K562 (cell line): Measurements from ENCODE around the gene APC2. TPM values are rescaled to one million over a fixed set of nuclear protein-coding genes. Genes with fewer than 3 reads are reported as not detected.

Experiments
- ATAC-seq: fragments of 200-7000 bp; cut with Tn5 transposase; 3 replicates; pipeline ENCODE4 v1.9.1; 2020; ENCODE audit warnings: moderate library complexity
- BruUV-seq: library from RNA; stranded (reverse); fragments of 400-500 nt; replicated peaks from 2 replicates; lab custom pipeline; 2021; lab: Mats Ljungman, UMichigan
- CTCF ChIA-PET: fragments of 300-600 bp; formaldehyde crosslinking; extraction: SDS; loops from one replicate; lab custom pipeline; 2021; ENCODE audit warnings: low intra/inter-chr PET ratio; lab: Yijun Ruan, JAX
- POLR2A ChIA-PET: fragments of 300-600, 350-650 bp; sonication (Branson Sonifier 250); formaldehyde crosslinking; extraction: SDS; loops from one replicate; lab custom pipeline; 2021; ENCODE audit warnings: antibody characterized with exemption, inconsistent platforms; lab: Yijun Ruan, JAX
- DNase-seq, 4 experiments: peaks; one replicate each; pipeline versions ENCODE4 v3.0.0 to v3.0.0-alpha.2; 2011 to 2018; ENCODE audit warnings: low spot score in 3 of 4, mixed read lengths in 3 of 4; ENCODE audit errors: extremely low read depth in 1 of 4
- FAIRE-seq: peaks from 2 replicates; lab custom pipeline; 2011; peaks lifted over from hg19 to GRCh38; lab: Jason Lieb, UNC
- H2AFZ ChIP-seq: 2 replicates; pipeline ENCODE4 v1.6.0; 2011; ENCODE audit warnings: low read depth, low read length, control low read depth, inconsistent platforms
- H3K27ac ChIP-seq: fragments of 200-600 bp; 3 replicates; pipeline ENCODE4 v1.8.0; 2011; ENCODE audit warnings: low read depth, mild to moderate bottlenecking, control low read depth, inconsistent platforms, low read length, moderate library complexity, mixed read lengths; ENCODE audit errors: extremely low read depth
- H3K27me3 ChIP-seq, 2 experiments: fragments of 300-600 bp in 1 of 2; 2 replicates in 1 of 2; 3 replicates in 1 of 2; pipeline versions ENCODE4 v1.6.0 to v1.8.0; 2011; ENCODE audit warnings: inconsistent platforms in 2 of 2, low read length in 2 of 2, mild to moderate bottlenecking in 1 of 2, mixed read lengths in 1 of 2, moderate library complexity in 1 of 2; ENCODE audit not compliant: control insufficient read depth in 2 of 2, insufficient read depth in 2 of 2
- H3K36me3 ChIP-seq: fragments of 300-600 bp; 3 replicates; pipeline ENCODE4 v1.8.0; 2011; ENCODE audit warnings: mild to moderate bottlenecking, low read length, inconsistent platforms; ENCODE audit not compliant: control insufficient read depth, insufficient read depth
- H3K4me1 ChIP-seq, 2 experiments: fragments of 200-600 bp in 1 of 2; replicated peaks in 1 of 2; 2 replicates in 1 of 2; 3 replicates in 1 of 2; pipeline versions ENCODE4 v1.5.1 to v1.8.0; 2011; ENCODE audit warnings: inconsistent platforms in 2 of 2, low read length in 2 of 2, mild to moderate bottlenecking in 1 of 2, mixed read lengths in 1 of 2, moderate library complexity in 1 of 2; ENCODE audit not compliant: control insufficient read depth in 2 of 2, insufficient read depth in 2 of 2
- H3K4me2 ChIP-seq: 2 replicates; pipeline ENCODE4 v1.6.1; 2011; ENCODE audit warnings: low read length, control low read depth, inconsistent platforms, mixed read lengths; ENCODE audit not compliant: insufficient read depth
- H3K4me3 ChIP-seq: fragments of 200-600 bp; sonication (generic), shearing (Covaris generic); 2 replicates; pipeline ENCODE4 v1.5.1; 2016; ENCODE audit warnings: control low read depth, inconsistent platforms
- H3K79me2 ChIP-seq: fragments of 200-600 bp; 3 replicates; pipeline ENCODE4 v1.8.0; 2011; ENCODE audit warnings: low read length, inconsistent platforms; ENCODE audit not compliant: control insufficient read depth, insufficient read depth
- H3K9ac ChIP-seq, 2 experiments: 2 replicates each; pipeline versions ENCODE4 v1.6.0 to v1.6.1; 2011; ENCODE audit warnings: low read depth in 2 of 2, low read length in 2 of 2, control low read depth in 1 of 2, inconsistent platforms in 1 of 2, mild to moderate bottlenecking in 1 of 2, mixed read lengths in 1 of 2; ENCODE audit not compliant: insufficient read depth in 1 of 2
- H3K9me1 ChIP-seq: one replicate; pipeline ENCODE4 v1.6.0; 2011; ENCODE audit warnings: inconsistent platforms, mild to moderate bottlenecking, low read length, moderate library complexity; ENCODE audit not compliant: control insufficient read depth, insufficient read depth
- H3K9me3 ChIP-seq: replicated peaks from 2 replicates; pipeline ENCODE4 v1.5.1; 2011; ENCODE audit warnings: low read depth, low read length, inconsistent platforms; ENCODE audit not compliant: control insufficient read depth, insufficient read depth
- H4K20me1 ChIP-seq: replicated peaks from 2 replicates; pipeline ENCODE4 v1.6.1; 2011; ENCODE audit warnings: low read length, inconsistent platforms, mixed read lengths; ENCODE audit not compliant: control insufficient read depth, insufficient read depth
- FOSL1 ChIP-seq: fragments of 200-800 bp; sonication (Bioruptor generic); conservative IDR thresholded peaks from 2 replicates; pipeline ENCODE4 v1.6.1; 2016; ENCODE audit warnings: missing genetic modification characterization, missing compliant biosample characterization
- HDGF ChIP-seq: fragments of 450-650 bp; IDR thresholded peaks from 2 replicates; pipeline ENCODE4 v1.6.1; 2016
- MEIS2 ChIP-seq: fragments of 450-650 bp; IDR thresholded peaks from 2 replicates; pipeline ENCODE4 v1.6.1; 2014; ENCODE audit warnings: mild to moderate bottlenecking; ENCODE audit not compliant: partially characterized antibody
- PHTF2 ChIP-seq: fragments of 250-450 bp; sonication (Bioruptor Pico); IDR thresholded peaks from 2 replicates; pipeline ENCODE4 v1.5.0; 2021; ENCODE audit warnings: mild to moderate bottlenecking
- ZMIZ1 ChIP-seq, 2 experiments: fragments of 150-350 bp in 1 of 2; IDR thresholded peaks; 2 replicates each; pipeline ENCODE4 v1.6.1; 2012 to 2016; ENCODE audit warnings: low read depth in 2 of 2, low read length in 2 of 2, mild to moderate bottlenecking in 1 of 2, moderate library complexity in 1 of 2
- ZNF311 ChIP-seq: fragments of 250-450 bp; sonication (Bioruptor Pico); IDR thresholded peaks from 2 replicates; pipeline ENCODE4 v1.4.0; 2020; ENCODE audit warnings: mild to moderate bottlenecking, moderate library complexity
- ZNF592 ChIP-seq: fragments of 450-650 bp; IDR thresholded peaks from 2 replicates; pipeline ENCODE4 v1.6.1; 2017; ENCODE audit warnings: antibody characterized with exemption, mild to moderate bottlenecking
- ZZZ3 ChIP-seq: fragments of 450-650 bp; IDR thresholded peaks from 2 replicates; pipeline ENCODE4 v1.6.1; 2016; ENCODE audit warnings: antibody characterized with exemption, mild to moderate bottlenecking, moderate library complexity
- WGBS: fragments of 100-300 bp; shearing (Covaris generic); methylation state at CpG from one replicate; pipeline ENCODE4 v1.1.6; 2016; ENCODE audit warnings: low coverage, mixed read lengths; ENCODE audit not compliant: insufficient coverage; ENCODE audit errors: missing lambda C conversion rate; 5-methylcytosine and 5-hydroxymethylcytosine counted together
- in situ Hi-C: fragments of 300-500 bp; cut with MboI; formaldehyde crosslinking; loops from 4 replicates; pipeline ENCODE4 v1.15.0; 2018; ENCODE audit warnings: inconsistent platforms, mixed read lengths
- intact Hi-C: fragments of 100-400 bp; cut with micrococcal nuclease; formaldehyde crosslinking; loops from 2 replicates; pipeline ENCODE4 v1.14.2; 2022
- polyA plus RNA-seq, 8 experiments: library from polyadenylated mRNA; depleted of rRNA in 4 of 8; stranded (reverse) in 5 of 8; unstranded in 3 of 8; fragments of >200 nt; fragmentation: Nextera tagmentation in 2 of 8; fragmentation: Illumina TruSeq in 1 of 8; extraction: Ambion mirVana in 2 of 8; extraction: Trizol in 1 of 8; gene quantifications; 2 replicates each; pipeline versions ENCODE4 v1.2.1 to v1.2.3, GENCODE V29; 2011 to 2014; ENCODE audit warnings: inconsistent platforms in 1 of 8, missing spikeins in 1 of 8
- total RNA-seq, 7 experiments: library from RNA; depleted of rRNA in 6 of 7; stranded (reverse); fragments of >200 nt in 6 of 7; fragmentation: Illumina TruSeq in 2 of 7; extraction: Trizol in 2 of 7; gene quantifications; 2 replicates each; pipeline versions ENCODE4 v1.2.1 to v1.2.3, GENCODE V29; 2011 to 2021; ENCODE audit warnings: low replicate concordance in 1 of 7
- TF ChIP-seq, protein P1 (sequence below): IDR thresholded peaks from 2 replicates; pipeline ENCODE4 v1.6.1; 2011; ENCODE audit warnings: borderline replicate concordance, low read depth, mild to moderate bottlenecking, moderate library complexity, low read length; ENCODE audit not compliant: insufficient read depth, poor library complexity, severe bottlenecking

The APC2 gene
- total and polyA plus RNA-seq, 9 of the 15 experiments (the other 6 are each of a cell fraction or from before 2014, with no cell fraction given), result 0.01 to 0.40 (median 0.05) TPM; not detected in 3

DNA sequence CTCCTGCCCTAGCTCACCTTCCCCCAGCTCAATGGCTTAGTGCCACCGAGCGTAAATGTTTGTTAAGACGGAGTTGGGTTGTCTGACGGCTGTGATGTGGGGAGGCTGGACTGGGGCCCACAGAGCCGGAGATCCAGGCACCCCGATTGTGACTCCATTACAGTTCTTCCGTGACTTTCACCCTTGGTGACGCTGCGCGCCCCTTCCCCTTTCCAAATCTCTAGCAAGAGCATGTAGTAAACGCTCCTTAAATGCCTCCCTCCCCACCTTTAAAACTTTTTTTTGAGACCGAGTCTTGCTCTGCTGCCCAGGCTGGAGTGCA is 41.9 kb downstream of the APC2 start (continued):
- TF ChIP-seq ZMIZ1 (IDR thresholded peaks at IDR 0.05; ENCODE audit: low read depth in 2 of 2, low read length in 2 of 2), result no peak

DNA sequence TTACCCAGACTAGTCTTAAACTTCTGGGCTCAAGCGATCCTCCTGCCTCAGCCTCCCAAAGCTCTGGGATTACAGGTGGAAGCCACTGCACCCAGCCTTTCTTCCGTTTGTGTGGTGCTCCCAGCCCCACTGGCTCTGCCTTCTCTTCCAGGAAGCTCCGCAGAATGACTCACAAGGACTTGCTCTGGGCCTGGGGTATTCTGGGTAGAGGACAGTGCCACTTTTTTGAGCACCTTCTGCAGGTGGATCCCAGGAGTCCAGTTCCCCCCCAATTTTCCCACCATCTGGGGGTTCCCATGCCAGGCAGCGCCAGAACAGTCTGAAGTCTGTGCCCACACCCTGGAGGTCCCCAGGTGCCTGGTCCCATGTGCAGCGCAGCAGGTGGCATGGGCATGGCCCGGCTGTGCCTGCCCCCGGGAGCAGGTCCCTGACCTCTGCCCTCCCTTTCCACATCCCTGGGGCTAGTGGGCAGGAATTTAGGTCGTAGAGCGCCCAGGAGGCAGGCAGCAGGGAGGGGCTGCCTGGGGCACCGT is 42.6 kb downstream of the APC2 start:
- peak; percentile 93 for FAIRE-seq
- BruUV-seq, result no TSS peak
- in situ Hi-C loops (no loop called here), intact Hi-C loops (no loop called here)
- no peaks in the 10 kb centered on the region for H3K9me1 ChIP-seq
- peak overlapping the region; percentile 76 to 98 for H3K9ac ChIP-seq
- H4K20me1 ChIP-seq, result peaks cover 6% of the 10 kb centered on the region; the same call in 1 of the 2 replicates
- H3K4me1 ChIP-seq, result peaks cover 26 to 91% of the 10 kb centered on the region in 2 experiments
- H3K27me3 ChIP-seq, result no peaks in the 10 kb centered on the region
- 28% methylated on average over 10 of the region's 10 CpGs for WGBS
- DNase-seq, result peak in 2 of 4 experiments; percentile 19 to 79
- H3K27ac ChIP-seq, result peak overlapping the region; percentile 82
- H3K9me3 ChIP-seq, result no peaks in the 10 kb centered on the region
- H3K4me2 ChIP-seq, result peak overlapping the region; percentile 81
- H3K79me2 ChIP-seq, result peaks cover 27% of the 10 kb centered on the region
- POLR2A ChIA-PET, result interaction anchor here (0.6 to 0.8 kb wide), 3 partner anchors 12 to 217 kb away, joined by 3 read pairs; partner anchors contain the start of gene FAM174C
- no peak for ATAC-seq
- no peaks in the 10 kb centered on the region for H3K36me3 ChIP-seq
- peak overlapping the region; percentile 67; the same call in 1 of the 2 replicates for H3K4me3 ChIP-seq
- no peak overlapping the region for H2AFZ ChIP-seq
- CTCF ChIA-PET, result no interaction called here
- no peak for TF ChIP-seq MEIS2
- TF ChIP-seq HDGF, result no peak
- no peak for TF ChIP-seq ZNF311 (CRISPR knock-in tag)
- peak; percentile 75 for TF ChIP-seq FOSL1 (tag)
- TF ChIP-seq, protein P1, sequence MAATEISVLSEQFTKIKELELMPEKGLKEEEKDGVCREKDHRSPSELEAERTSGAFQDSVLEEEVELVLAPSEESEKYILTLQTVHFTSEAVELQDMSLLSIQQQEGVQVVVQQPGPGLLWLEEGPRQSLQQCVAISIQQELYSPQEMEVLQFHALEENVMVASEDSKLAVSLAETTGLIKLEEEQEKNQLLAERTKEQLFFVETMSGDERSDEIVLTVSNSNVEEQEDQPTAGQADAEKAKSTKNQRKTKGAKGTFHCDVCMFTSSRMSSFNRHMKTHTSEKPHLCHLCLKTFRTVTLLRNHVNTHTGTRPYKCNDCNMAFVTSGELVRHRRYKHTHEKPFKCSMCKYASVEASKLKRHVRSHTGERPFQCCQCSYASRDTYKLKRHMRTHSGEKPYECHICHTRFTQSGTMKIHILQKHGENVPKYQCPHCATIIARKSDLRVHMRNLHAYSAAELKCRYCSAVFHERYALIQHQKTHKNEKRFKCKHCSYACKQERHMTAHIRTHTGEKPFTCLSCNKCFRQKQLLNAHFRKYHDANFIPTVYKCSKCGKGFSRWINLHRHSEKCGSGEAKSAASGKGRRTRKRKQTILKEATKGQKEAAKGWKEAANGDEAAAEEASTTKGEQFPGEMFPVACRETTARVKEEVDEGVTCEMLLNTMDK, result no peak
- no peak for TF ChIP-seq PHTF2 (CRISPR knock-in tag)
- TF ChIP-seq ZNF592, result peak; percentile 62
- no peak for TF ChIP-seq ZZZ3
